22Rv1 (cell line): Measurements from ENCODE around the gene CAMTA1.

Experiments used
- ZFX ChIP-seq: fragments of 450-650 bp; IDR thresholded peaks from 2 replicates; pipeline ENCODE4 v1.6.1; 2017; ENCODE audit warnings: antibody characterized with exemption, borderline replicate concordance
- TF ChIP-seq, protein P1 (sequence below): fragments of 450-650 bp; IDR thresholded peaks from 2 replicates; pipeline ENCODE4 v1.5.1; 2017; ENCODE audit warnings: mild to moderate bottlenecking

DNA sequence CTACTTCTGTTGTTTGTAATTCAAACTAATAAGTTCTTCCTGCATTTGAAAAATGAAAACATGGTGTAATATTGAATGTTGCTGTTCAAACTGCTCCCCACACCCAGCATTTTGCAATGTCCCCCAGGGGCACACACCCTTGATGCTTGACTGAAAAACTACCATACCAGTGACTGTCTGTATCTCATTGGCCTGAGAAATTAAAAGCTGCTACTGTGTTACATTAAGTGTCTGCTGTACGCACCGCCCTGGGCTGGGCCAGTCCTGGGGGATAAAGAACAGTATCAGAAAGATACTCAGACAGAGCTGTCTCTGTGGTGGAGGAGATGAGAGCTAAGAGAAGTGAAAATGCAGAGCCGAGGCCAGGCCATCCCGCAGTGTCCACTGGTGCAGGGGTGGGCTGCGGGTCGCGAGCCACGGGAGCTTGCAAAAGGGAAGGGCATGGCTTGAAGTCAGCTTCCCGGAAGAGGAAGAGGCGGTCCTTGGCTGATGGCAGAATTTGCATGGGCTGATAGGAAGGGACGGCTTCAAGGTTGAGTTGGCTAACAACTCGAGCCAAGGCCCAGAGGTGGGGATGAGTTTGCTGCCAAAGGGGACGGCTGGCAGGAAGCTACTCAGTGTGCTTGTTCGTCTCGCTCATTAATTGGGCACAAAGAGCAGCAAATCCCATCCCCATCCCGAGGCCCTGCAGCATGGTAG lies 656.0 kb downstream of the CAMTA1 start:
- TF ChIP-seq, protein P1, sequence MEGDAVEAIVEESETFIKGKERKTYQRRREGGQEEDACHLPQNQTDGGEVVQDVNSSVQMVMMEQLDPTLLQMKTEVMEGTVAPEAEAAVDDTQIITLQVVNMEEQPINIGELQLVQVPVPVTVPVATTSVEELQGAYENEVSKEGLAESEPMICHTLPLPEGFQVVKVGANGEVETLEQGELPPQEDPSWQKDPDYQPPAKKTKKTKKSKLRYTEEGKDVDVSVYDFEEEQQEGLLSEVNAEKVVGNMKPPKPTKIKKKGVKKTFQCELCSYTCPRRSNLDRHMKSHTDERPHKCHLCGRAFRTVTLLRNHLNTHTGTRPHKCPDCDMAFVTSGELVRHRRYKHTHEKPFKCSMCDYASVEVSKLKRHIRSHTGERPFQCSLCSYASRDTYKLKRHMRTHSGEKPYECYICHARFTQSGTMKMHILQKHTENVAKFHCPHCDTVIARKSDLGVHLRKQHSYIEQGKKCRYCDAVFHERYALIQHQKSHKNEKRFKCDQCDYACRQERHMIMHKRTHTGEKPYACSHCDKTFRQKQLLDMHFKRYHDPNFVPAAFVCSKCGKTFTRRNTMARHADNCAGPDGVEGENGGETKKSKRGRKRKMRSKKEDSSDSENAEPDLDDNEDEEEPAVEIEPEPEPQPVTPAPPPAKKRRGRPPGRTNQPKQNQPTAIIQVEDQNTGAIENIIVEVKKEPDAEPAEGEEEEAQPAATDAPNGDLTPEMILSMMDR, result no peak
- TF ChIP-seq ZFX, result no peak
